Measurements from ENCODE around the gene RASGRF2. TPM values are rescaled to one million over a fixed set of nuclear protein-coding genes. Genes with fewer than 3 reads are reported as not detected.
"Not testable (repeated sequence)": the region's sequence is repeated elsewhere in the genome, so short reads cannot be mapped to it uniquely, and the experiment has no call there.

The RASGRF2 gene
- total and polyA plus RNA-seq, 2 donors = 0.76 to 1.8 TPM

- Histone ChIP-seq H3K27ac (ENCODE audit: low read depth in 1 of 2, low read length in 1 of 2) (no peak overlapping the region), H3K4me3 (ENCODE audit: low read length in 2 of 2) (no peak overlapping the region), H3K36me3 (ENCODE audit: control insufficient read depth in 2 of 2, insufficient read depth in 2 of 2, low read length in 1 of 2) (no peaks in the 10 kb centered on the region), H3K27me3 (ENCODE audit: control insufficient read depth in 2 of 2, insufficient read depth in 1 of 2, low read length in 1 of 2) (no peaks in the 10 kb centered on the region), H3K9me3 (ENCODE audit: control insufficient read depth in 2 of 2, insufficient read depth in 1 of 2, low read length in 1 of 2) (no peaks in the 10 kb centered on the region), H3K4me1 (ENCODE audit: control insufficient read depth in 2 of 2, insufficient read depth in 2 of 2, low read length in 2 of 2) (no peaks in the 10 kb centered on the region)
- WGBS = 98% methylated on average over 1 of the region's 1 CpG
- DNase-seq (ENCODE audit: low read depth in 6 of 9, low spot score in 9 of 9) = no peak
Measured at GRCh38 chr5:81038495-81038894, 78.3 kb downstream of the RASGRF2 start.

DNA sequence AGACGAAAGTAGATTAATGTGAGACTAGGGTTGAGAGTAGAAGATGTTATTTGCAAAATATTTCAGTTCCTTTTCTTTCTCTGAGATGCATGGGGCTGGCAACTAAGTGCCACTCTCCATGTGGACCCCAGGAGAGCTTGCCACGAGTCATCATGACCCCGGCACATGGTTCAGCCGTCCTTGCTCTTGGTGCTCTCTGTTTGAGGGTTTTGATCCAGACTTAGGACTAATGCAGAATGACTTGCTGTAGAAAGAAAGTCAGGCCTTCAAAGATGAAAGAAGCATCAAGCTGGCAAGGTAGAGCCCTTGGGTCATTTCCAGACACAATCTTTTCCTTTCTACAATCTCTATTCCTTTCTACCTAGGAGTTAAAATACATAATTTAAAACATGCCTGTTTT lies 84.7 kb downstream of the RASGRF2 start:
- WGBS = 95% methylated on average over 4 of the region's 4 CpGs
- H3K27me3 ChIP-seq (ENCODE audit: control insufficient read depth in 2 of 2, insufficient read depth in 1 of 2, low read length in 1 of 2) = no peaks in the 10 kb centered on the region
- H3K4me1 ChIP-seq (ENCODE audit: control insufficient read depth in 2 of 2, insufficient read depth in 2 of 2, low read length in 2 of 2) = no peaks in the 10 kb centered on the region
- H3K36me3 ChIP-seq (ENCODE audit: control insufficient read depth in 2 of 2, insufficient read depth in 2 of 2, low read length in 1 of 2) = no peaks in the 10 kb centered on the region
- H3K9me3 ChIP-seq (ENCODE audit: control insufficient read depth in 2 of 2, insufficient read depth in 1 of 2, low read length in 1 of 2) = no peaks in the 10 kb centered on the region
- H3K4me3 ChIP-seq (ENCODE audit: low read length in 2 of 2) = no peak overlapping the region
- no peak overlapping the region for H3K27ac ChIP-seq (ENCODE audit: low read depth in 1 of 2, low read length in 1 of 2)
- DNase-seq (ENCODE audit: low read depth in 6 of 9, low spot score in 9 of 9) = no peak

- H3K4me1 ChIP-seq (ENCODE audit: control insufficient read depth in 2 of 2, insufficient read depth in 2 of 2, low read length in 2 of 2) = no peaks in the 10 kb centered on the region
- no peaks in the 10 kb centered on the region for H3K36me3 ChIP-seq (ENCODE audit: control insufficient read depth in 2 of 2, insufficient read depth in 2 of 2, low read length in 1 of 2)
- no peak for DNase-seq (ENCODE audit: low read depth in 6 of 9, low spot score in 9 of 9)
- H3K27ac ChIP-seq (ENCODE audit: low read depth in 1 of 2, low read length in 1 of 2) = no peak overlapping the region
- no peak overlapping the region for H3K4me3 ChIP-seq (ENCODE audit: low read length in 2 of 2)
- H3K27me3 ChIP-seq (ENCODE audit: control insufficient read depth in 2 of 2, insufficient read depth in 1 of 2, low read length in 1 of 2) = no peaks in the 10 kb centered on the region
- H3K9me3 ChIP-seq (ENCODE audit: control insufficient read depth in 2 of 2, insufficient read depth in 1 of 2, low read length in 1 of 2) = no peaks in the 10 kb centered on the region
Measured at GRCh38 chr5:81045389-81045807, 85.2 kb downstream of the RASGRF2 start.

DNA sequence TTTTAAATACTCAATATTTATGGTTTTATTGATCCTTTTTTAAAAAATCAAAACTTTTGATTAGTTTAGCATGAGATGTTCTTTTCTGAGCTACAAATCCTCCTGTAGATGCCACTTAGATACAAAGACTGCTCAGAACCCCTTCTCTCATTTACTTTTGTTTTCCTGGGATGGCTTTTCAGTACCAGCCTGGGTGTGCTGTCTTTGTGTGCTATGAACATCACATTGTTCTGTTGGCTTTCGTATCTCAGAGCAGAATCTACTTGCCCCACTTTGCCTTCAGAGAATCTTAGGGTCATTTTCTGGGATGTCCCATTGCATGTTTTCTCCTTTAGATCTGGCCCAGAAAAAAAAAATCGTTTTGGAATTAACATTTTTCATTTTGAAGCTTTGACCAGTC lies 85.9 kb downstream of the RASGRF2 start:
- no peaks in the 10 kb centered on the region for H3K4me1 ChIP-seq (ENCODE audit: control insufficient read depth in 2 of 2, insufficient read depth in 2 of 2, low read length in 2 of 2)
- no peaks in the 10 kb centered on the region for H3K9me3 ChIP-seq (ENCODE audit: control insufficient read depth in 2 of 2, insufficient read depth in 1 of 2, low read length in 1 of 2)
- no peaks in the 10 kb centered on the region for H3K27me3 ChIP-seq (ENCODE audit: control insufficient read depth in 2 of 2, insufficient read depth in 1 of 2, low read length in 1 of 2)
- no peak overlapping the region for H3K4me3 ChIP-seq (ENCODE audit: low read length in 2 of 2)
- DNase-seq (ENCODE audit: low read depth in 6 of 9, low spot score in 9 of 9) = no peak
- H3K27ac ChIP-seq (ENCODE audit: low read depth in 1 of 2, low read length in 1 of 2) = no peak overlapping the region
- no peaks in the 10 kb centered on the region for H3K36me3 ChIP-seq (ENCODE audit: control insufficient read depth in 2 of 2, insufficient read depth in 2 of 2, low read length in 1 of 2)
- 97% methylated on average over 2 of the region's 2 CpGs for WGBS

DNA sequence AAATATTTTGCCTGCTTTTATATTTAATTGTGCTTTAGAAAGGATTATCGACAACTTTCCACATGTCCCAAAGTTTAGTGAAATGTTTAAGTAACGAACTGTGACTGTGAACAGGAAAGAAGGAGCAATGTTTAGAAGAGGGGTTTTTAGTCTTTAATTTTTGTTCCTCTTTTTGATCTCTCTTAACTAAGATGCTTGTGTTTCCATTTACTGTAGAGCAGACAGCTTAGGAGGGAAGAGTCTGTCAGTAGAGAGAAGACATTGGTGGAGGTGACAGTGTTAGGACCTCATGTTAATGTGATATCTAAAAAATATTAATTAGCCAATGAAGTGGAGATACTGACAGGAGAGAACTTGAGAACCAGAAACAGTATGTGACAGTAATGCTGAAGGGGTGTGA lies 92.2 kb downstream of the RASGRF2 start:
- H3K4me3 ChIP-seq (ENCODE audit: low read length in 2 of 2) = no peak overlapping the region
- H3K9me3 ChIP-seq (ENCODE audit: control insufficient read depth in 2 of 2, insufficient read depth in 1 of 2, low read length in 1 of 2) = no peaks in the 10 kb centered on the region
- no peaks in the 10 kb centered on the region for H3K27me3 ChIP-seq (ENCODE audit: control insufficient read depth in 2 of 2, insufficient read depth in 1 of 2, low read length in 1 of 2)
- H3K4me1 ChIP-seq (ENCODE audit: control insufficient read depth in 2 of 2, insufficient read depth in 2 of 2, low read length in 2 of 2) = no peaks in the 10 kb centered on the region
- H3K36me3 ChIP-seq (ENCODE audit: control insufficient read depth in 2 of 2, insufficient read depth in 2 of 2, low read length in 1 of 2) = no peaks in the 10 kb centered on the region
- WGBS = 68% methylated on average over 2 of the region's 2 CpGs
- DNase-seq (ENCODE audit: low read depth in 6 of 9, low spot score in 9 of 9) = no peak
- H3K27ac ChIP-seq (ENCODE audit: low read depth in 1 of 2, low read length in 1 of 2) = no peak overlapping the region

- not testable (repeated sequence) for H3K9me3 ChIP-seq (ENCODE audit: control insufficient read depth in 2 of 2, insufficient read depth in 1 of 2, low read length in 1 of 2); H3K36me3 ChIP-seq (ENCODE audit: control insufficient read depth in 2 of 2, insufficient read depth in 2 of 2, low read length in 1 of 2); H3K4me3 ChIP-seq (ENCODE audit: low read length in 2 of 2); H3K4me1 ChIP-seq (ENCODE audit: control insufficient read depth in 2 of 2, insufficient read depth in 2 of 2, low read length in 2 of 2); H3K27me3 ChIP-seq (ENCODE audit: control insufficient read depth in 2 of 2, insufficient read depth in 1 of 2, low read length in 1 of 2); H3K27ac ChIP-seq (ENCODE audit: low read depth in 1 of 2, low read length in 1 of 2); DNase-seq (ENCODE audit: low read depth in 6 of 9, low spot score in 9 of 9)
- WGBS = 97% methylated on average over 4 of the region's 4 CpGs
Measured at GRCh38 chr5:81053282-81053681, 93.1 kb downstream of the RASGRF2 start.

DNA sequence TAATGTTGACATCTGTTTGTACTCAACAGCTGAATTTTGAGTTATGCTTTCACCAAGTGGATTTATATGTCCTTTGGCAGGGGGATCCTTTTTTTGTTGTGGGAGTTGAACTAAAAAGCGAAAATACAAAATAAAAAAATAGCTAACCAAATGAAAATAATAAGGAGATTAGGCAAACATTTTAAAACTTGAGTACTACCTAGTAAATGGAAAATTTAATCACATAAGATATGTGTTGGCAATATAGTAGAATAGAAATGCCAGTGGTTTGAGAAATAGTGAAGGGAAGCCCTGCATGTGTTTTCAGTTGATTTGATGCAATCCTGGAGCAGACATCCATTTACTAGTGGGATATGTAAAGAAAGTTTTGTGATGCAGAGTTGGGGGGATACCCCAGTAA lies 98.0 kb downstream of the RASGRF2 start:
- Histone ChIP-seq H3K27ac (ENCODE audit: low read depth in 1 of 2, low read length in 1 of 2) (no peak overlapping the region), H3K4me3 (ENCODE audit: low read length in 2 of 2) (no peak overlapping the region), H3K27me3 (ENCODE audit: control insufficient read depth in 2 of 2, insufficient read depth in 1 of 2, low read length in 1 of 2) (no peaks in the 10 kb centered on the region), H3K9me3 (ENCODE audit: control insufficient read depth in 2 of 2, insufficient read depth in 1 of 2, low read length in 1 of 2) (no peaks in the 10 kb centered on the region), H3K4me1 (ENCODE audit: control insufficient read depth in 2 of 2, insufficient read depth in 2 of 2, low read length in 2 of 2) (no peaks in the 10 kb centered on the region), H3K36me3 (ENCODE audit: control insufficient read depth in 2 of 2, insufficient read depth in 2 of 2, low read length in 1 of 2) (no peaks in the 10 kb centered on the region)
- no peak for DNase-seq (ENCODE audit: low read depth in 6 of 9, low spot score in 9 of 9)
- 100% methylated on average over 1 of the region's 1 CpG for WGBS

- no peaks in the 10 kb centered on the region for H3K4me1 ChIP-seq (ENCODE audit: control insufficient read depth in 2 of 2, insufficient read depth in 2 of 2, low read length in 2 of 2)
- peaks cover 0 to 5% of the 10 kb centered on the region in 2 donors for H3K9me3 ChIP-seq (ENCODE audit: control insufficient read depth in 2 of 2, insufficient read depth in 1 of 2, low read length in 1 of 2)
- WGBS = 79% methylated on average over 3 of the region's 3 CpGs
- H3K4me3 ChIP-seq (ENCODE audit: low read length in 2 of 2) = no peak overlapping the region
- no peaks in the 10 kb centered on the region for H3K27me3 ChIP-seq (ENCODE audit: control insufficient read depth in 2 of 2, insufficient read depth in 1 of 2, low read length in 1 of 2)
- H3K36me3 ChIP-seq (ENCODE audit: control insufficient read depth in 2 of 2, insufficient read depth in 2 of 2, low read length in 1 of 2) = no peaks in the 10 kb centered on the region
- H3K27ac ChIP-seq (ENCODE audit: low read depth in 1 of 2, low read length in 1 of 2) = no peak overlapping the region
- no peak for DNase-seq (ENCODE audit: low read depth in 6 of 9, low spot score in 9 of 9)
Measured at GRCh38 chr5:81065492-81065891, 105.3 kb downstream of the RASGRF2 start.

GRCh38 chr5:81066102-81066501 lies 105.9 kb downstream of the RASGRF2 start:
- Histone ChIP-seq H3K36me3 (ENCODE audit: control insufficient read depth in 2 of 2, insufficient read depth in 2 of 2, low read length in 1 of 2) (no peaks in the 10 kb centered on the region), H3K4me1 (ENCODE audit: control insufficient read depth in 2 of 2, insufficient read depth in 2 of 2, low read length in 2 of 2) (no peaks in the 10 kb centered on the region), H3K27ac (ENCODE audit: low read depth in 1 of 2, low read length in 1 of 2) (no peak overlapping the region), H3K27me3 (ENCODE audit: control insufficient read depth in 2 of 2, insufficient read depth in 1 of 2, low read length in 1 of 2) (no peaks in the 10 kb centered on the region), H3K9me3 (ENCODE audit: control insufficient read depth in 2 of 2, insufficient read depth in 1 of 2, low read length in 1 of 2) (peaks cover 0 to 5% of the 10 kb centered on the region in 2 donors), H3K4me3 (ENCODE audit: low read length in 2 of 2) (no peak overlapping the region)
- 97% methylated on average over 4 of the region's 4 CpGs for WGBS
- DNase-seq (ENCODE audit: low read depth in 6 of 9, low spot score in 9 of 9) = no peak

DNA sequence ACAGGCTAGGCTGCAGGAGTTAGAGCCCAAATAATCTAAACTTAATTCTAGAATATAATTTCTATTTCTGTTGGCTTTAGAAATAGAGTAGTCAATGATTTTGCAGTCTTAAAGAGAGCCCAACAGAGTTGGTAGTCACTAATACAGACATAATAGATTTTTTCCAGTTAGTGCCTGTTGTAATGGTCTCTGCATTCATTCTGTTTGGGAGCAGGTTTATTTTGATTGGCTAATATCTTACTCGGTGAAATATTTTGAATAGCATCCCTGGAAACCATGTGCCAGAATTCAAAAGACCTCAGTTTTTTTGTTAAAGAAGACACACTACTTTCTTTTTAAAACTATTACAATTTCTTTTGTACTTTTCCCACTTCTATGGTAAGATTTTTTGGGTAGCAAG lies 107.2 kb downstream of the RASGRF2 start:
- H3K36me3 ChIP-seq (ENCODE audit: control insufficient read depth in 2 of 2, insufficient read depth in 2 of 2, low read length in 1 of 2) = no peaks in the 10 kb centered on the region
- no peak overlapping the region for H3K27ac ChIP-seq (ENCODE audit: low read depth in 1 of 2, low read length in 1 of 2)
- no peak overlapping the region for H3K4me3 ChIP-seq (ENCODE audit: low read length in 2 of 2)
- no peak for DNase-seq (ENCODE audit: low read depth in 6 of 9, low spot score in 9 of 9)
- 96% methylated on average over 1 of the region's 1 CpG for WGBS
- H3K27me3 ChIP-seq (ENCODE audit: control insufficient read depth in 2 of 2, insufficient read depth in 1 of 2, low read length in 1 of 2) = no peaks in the 10 kb centered on the region
- H3K4me1 ChIP-seq (ENCODE audit: control insufficient read depth in 2 of 2, insufficient read depth in 2 of 2, low read length in 2 of 2) = no peaks in the 10 kb centered on the region
- peaks cover 0 to 5% of the 10 kb centered on the region in 2 donors for H3K9me3 ChIP-seq (ENCODE audit: control insufficient read depth in 2 of 2, insufficient read depth in 1 of 2, low read length in 1 of 2)
